Measurements from ENCODE around the gene VPS39.

Gene VPS39

GRCh38 chr15:42153874-42154211 is 54.3 kb downstream of the VPS39 start:
- no peak for DNase-seq (ENCODE audit: low read depth in 1 of 2, low spot score in 1 of 2)
- no peak overlapping the region for H3K27ac ChIP-seq (replicated peaks)
- TF ChIP-seq GABPA (IDR thresholded peaks at IDR 0.05; ENCODE audit: low read depth) = no peak
- no peak for TF ChIP-seq POLR2AphosphoS5 (IDR thresholded peaks at IDR 0.05; ENCODE audit: low read depth)
- TF ChIP-seq CTCF (IDR thresholded peaks at IDR 0.05; ENCODE audit: insufficient read depth, low read length) = no peak
- no peak for TF ChIP-seq REST (IDR thresholded peaks at IDR 0.05; ENCODE audit: insufficient replicate concordance, low read depth)
- no peak for TF ChIP-seq SPI1 (IDR thresholded peaks at IDR 0.05; ENCODE audit: borderline replicate concordance, low read depth)

DNA sequence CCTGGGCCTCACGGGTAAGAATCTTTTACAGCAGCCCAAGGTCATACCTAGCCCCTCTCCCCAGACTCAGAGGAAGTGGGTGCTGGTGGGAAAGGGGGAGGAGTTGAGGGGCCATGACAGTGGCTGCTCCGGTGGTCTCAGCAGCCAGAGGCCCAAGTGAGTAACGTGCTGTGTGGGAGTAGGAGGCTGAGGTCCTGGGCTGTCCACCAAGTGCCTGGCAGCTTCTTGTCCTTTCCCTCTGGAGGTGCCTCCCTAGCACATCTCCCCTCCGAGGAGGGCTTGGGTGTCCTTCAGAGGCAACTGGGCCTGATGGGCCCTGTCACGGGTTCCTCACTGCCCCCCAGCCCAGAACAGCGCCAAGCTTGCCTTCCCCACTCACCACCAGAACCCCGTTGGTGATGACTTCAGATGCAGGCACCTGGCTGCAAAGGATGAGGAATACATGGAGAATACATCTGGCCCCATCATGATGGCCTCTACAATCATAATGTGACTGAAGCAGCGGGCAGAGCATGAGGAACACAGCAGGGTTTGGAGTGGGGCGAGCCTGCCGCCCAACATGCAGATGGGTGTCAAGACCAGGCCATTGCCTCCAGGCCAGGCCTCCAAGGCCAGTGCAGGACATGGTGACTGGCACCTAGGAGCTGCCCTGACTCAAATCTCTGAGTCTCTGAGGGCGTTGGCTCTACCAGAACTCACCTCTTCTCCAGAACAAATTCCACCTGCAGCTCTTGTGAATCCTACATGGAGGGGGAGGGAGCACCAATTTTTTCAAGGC is 55.0 kb downstream of the VPS39 start:
- no peak for TF ChIP-seq REST (IDR thresholded peaks at IDR 0.05; ENCODE audit: insufficient replicate concordance, low read depth)
- no peak for TF ChIP-seq POLR2AphosphoS5 (IDR thresholded peaks at IDR 0.05; ENCODE audit: low read depth)
- no peak for TF ChIP-seq SPI1 (IDR thresholded peaks at IDR 0.05; ENCODE audit: borderline replicate concordance, low read depth)
- no peak for TF ChIP-seq GABPA (IDR thresholded peaks at IDR 0.05; ENCODE audit: low read depth)
- TF ChIP-seq CTCF (IDR thresholded peaks at IDR 0.05; ENCODE audit: insufficient read depth, low read length) = no peak
- Histone ChIP-seq H3K27ac (replicated peaks) (no peak overlapping the region), H3K4me3 (replicated peaks; ENCODE audit: insufficient read depth, low read length) (no peak overlapping the region), H3K27me3 (ENCODE audit: insufficient read depth, poor library complexity, severe bottlenecking) (no peaks in the 10 kb centered on the region)
- DNase-seq (ENCODE audit: low read depth in 1 of 2, low spot score in 1 of 2) = no peak

More at GRCh38 chr15:42153874-42154211, 54.3 kb downstream of the VPS39 start:
- H3K27me3 ChIP-seq (ENCODE audit: insufficient read depth, poor library complexity, severe bottlenecking) = no peaks in the 10 kb centered on the region
- no peak overlapping the region for H3K4me3 ChIP-seq (replicated peaks; ENCODE audit: insufficient read depth, low read length)

DNA sequence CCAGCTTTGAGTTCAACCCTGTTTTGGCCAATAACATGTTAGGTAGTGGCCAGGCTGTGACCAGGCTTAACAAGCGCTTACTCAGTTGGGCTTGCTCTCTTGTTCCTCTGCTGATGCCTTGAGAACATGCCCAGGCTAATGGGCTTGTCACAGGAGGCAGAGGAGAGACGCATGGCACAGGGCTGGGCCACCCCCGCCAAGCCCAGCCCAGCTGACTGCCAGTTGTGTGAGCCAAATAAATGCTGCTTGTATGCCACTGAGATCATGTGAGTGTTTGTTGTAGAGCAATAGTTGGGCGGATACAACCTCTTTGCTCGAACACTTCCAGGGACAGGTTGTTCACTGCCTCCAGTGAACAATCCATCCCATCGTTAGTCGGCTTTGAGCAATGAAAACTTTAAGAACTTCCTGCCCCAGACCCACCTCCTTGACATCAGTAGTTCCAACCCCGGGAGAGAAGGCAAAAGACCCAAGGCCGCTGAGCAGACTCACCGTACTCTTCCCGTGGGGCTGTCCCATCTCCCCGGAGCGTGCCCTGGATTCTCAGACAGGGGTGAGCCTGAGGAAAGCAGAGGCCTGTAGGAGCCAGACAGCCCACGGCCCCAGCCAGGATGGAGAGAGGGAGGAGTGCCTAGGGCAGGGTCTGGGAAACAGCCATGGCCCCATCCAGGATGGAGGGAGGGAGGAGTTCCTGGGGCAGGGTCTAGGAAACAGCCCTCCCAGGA is 55.7 kb downstream of the VPS39 start:
- H3K27me3 ChIP-seq (ENCODE audit: insufficient read depth, poor library complexity, severe bottlenecking) = no peaks in the 10 kb centered on the region
- no peak for TF ChIP-seq REST (IDR thresholded peaks at IDR 0.05; ENCODE audit: insufficient replicate concordance, low read depth)
- no peak for TF ChIP-seq POLR2AphosphoS5 (IDR thresholded peaks at IDR 0.05; ENCODE audit: low read depth)
- no peak for TF ChIP-seq GABPA (IDR thresholded peaks at IDR 0.05; ENCODE audit: low read depth)
- TF ChIP-seq CTCF (IDR thresholded peaks at IDR 0.05; ENCODE audit: insufficient read depth, low read length) = no peak
- TF ChIP-seq SPI1 (IDR thresholded peaks at IDR 0.05; ENCODE audit: borderline replicate concordance, low read depth) = no peak
- H3K4me3 ChIP-seq (replicated peaks; ENCODE audit: insufficient read depth, low read length) = no peak overlapping the region
- no peak overlapping the region for H3K27ac ChIP-seq (replicated peaks)
- no peak for DNase-seq (ENCODE audit: low read depth in 1 of 2, low spot score in 1 of 2)

Measured in HL-60 (cell line).